H1 (cell line): ENCODE data around the gene PPP2R3A. TPM values are rescaled to one million over a fixed set of nuclear protein-coding genes. Genes with fewer than 3 reads are reported as not detected.

Source experiments
- CTCF ChIA-PET: fragments of 300-600 bp; sonication (Branson Sonifier 250); formaldehyde crosslinking; loops from one replicate; lab custom pipeline; 2021; ENCODE audit not compliant: partially characterized antibody; lab: Charles Lee
- POLR2A ChIA-PET: fragments of 300-600 bp; sonication (Branson Sonifier 250); formaldehyde crosslinking; loops from one replicate; lab custom pipeline; 2021; ENCODE audit warnings: inconsistent platforms; ENCODE audit not compliant: partially characterized antibody; lab: Charles Lee
- DNase-seq, 2 experiments: peaks; one replicate each; pipeline versions ENCODE4 v3.0.0 to v3.0.0-alpha.2; 2010 to 2022; ENCODE audit warnings: low spot score in 2 of 2, low read depth in 1 of 2, mixed read lengths in 1 of 2
- FAIRE-seq: peaks from 2 replicates; lab custom pipeline; 2011; peaks lifted over from hg19 to GRCh38; lab: Jason Lieb, UNC
- H2AFZ ChIP-seq: 2 replicates; pipeline ENCODE4 v1.8.1; 2012; ENCODE audit warnings: low read length, inconsistent platforms
- H2AK5ac ChIP-seq: 2 replicates; pipeline ENCODE4 v1.6.1; 2013; ENCODE audit warnings: low read depth, low read length
- H2BK120ac ChIP-seq: replicated peaks from 2 replicates; pipeline ENCODE3; 2013; ENCODE audit warnings: low read depth, low read length, inconsistent platforms
- H2BK12ac ChIP-seq: 2 replicates; pipeline ENCODE4 v1.6.1; 2013; ENCODE audit warnings: low read depth, low read length
- H2BK15ac ChIP-seq: 2 replicates; pipeline ENCODE4 v1.6.1; 2013; ENCODE audit warnings: low read length
- H2BK20ac ChIP-seq: 2 replicates; pipeline ENCODE4 v1.6.1; 2013; ENCODE audit warnings: low read length
- H2BK5ac ChIP-seq: 2 replicates; pipeline ENCODE4 v1.6.1; 2013; ENCODE audit warnings: low read depth, low read length
- H3K14ac ChIP-seq: 2 replicates; pipeline ENCODE4 v1.6.1; 2013; ENCODE audit warnings: inconsistent platforms; ENCODE audit not compliant: insufficient read length
- H3K18ac ChIP-seq: 2 replicates; pipeline ENCODE4 v1.6.1; 2013; ENCODE audit warnings: low read length; ENCODE audit errors: extremely low read depth
- H3K23ac ChIP-seq: 2 replicates; pipeline ENCODE4 v1.6.1; 2013; ENCODE audit warnings: inconsistent platforms; ENCODE audit not compliant: insufficient read length
- H3K23me2 ChIP-seq: 2 replicates; pipeline ENCODE4 v1.6.1; 2013; ENCODE audit warnings: low read depth, low read length
- H3K27ac ChIP-seq: 2 replicates; pipeline ENCODE4 v1.6.1; 2011; ENCODE audit warnings: low read depth, low read length, inconsistent platforms
- H3K27me3 ChIP-seq, 4 experiments: replicated peaks in 1 of 4; 1 replicate in 1 of 4; 2 replicates in 3 of 4; pipeline versions ENCODE4 v1.6.1 to v1.8.1; 2011 to 2013; ENCODE audit warnings: low read length in 3 of 4, mild to moderate bottlenecking in 3 of 4, inconsistent platforms in 2 of 4, mixed read lengths in 2 of 4, moderate library complexity in 1 of 4; ENCODE audit not compliant: control insufficient read depth in 3 of 4, insufficient read depth in 3 of 4; ENCODE audit errors: extremely low read depth in 1 of 4
- H3K36me3 ChIP-seq, 4 experiments: 2 replicates each; pipeline versions ENCODE4 v1.6.1 to v1.8.1; 2011 to 2013; ENCODE audit warnings: mild to moderate bottlenecking in 4 of 4, low read length in 3 of 4, moderate library complexity in 2 of 4, control low read depth in 1 of 4, inconsistent platforms in 1 of 4; ENCODE audit not compliant: insufficient read depth in 4 of 4, control insufficient read depth in 2 of 4
- H3K4ac ChIP-seq: replicated peaks from 2 replicates; pipeline ENCODE3; 2013; ENCODE audit warnings: low read length, low read depth, mixed read lengths, inconsistent platforms; ENCODE audit not compliant: insufficient read length
- H3K4me1 ChIP-seq, 4 experiments: replicated peaks in 1 of 4; 1 replicate in 1 of 4; 2 replicates in 3 of 4; pipeline versions ENCODE4 v1.6.1 to v1.8.1; 2011 to 2013; ENCODE audit warnings: low read length in 3 of 4, inconsistent platforms in 2 of 4, mixed read lengths in 1 of 4; ENCODE audit not compliant: insufficient read depth in 4 of 4, control insufficient read depth in 3 of 4
- H3K4me2 ChIP-seq, 2 experiments: 2 replicates each; pipeline versions ENCODE4 v1.6.1 to v1.8.1; 2011 to 2013; ENCODE audit warnings: low read depth in 2 of 2, low read length in 2 of 2, control low read depth in 1 of 2, inconsistent platforms in 1 of 2, mild to moderate bottlenecking in 1 of 2; ENCODE audit not compliant: insufficient read depth in 1 of 2
- H3K4me3 ChIP-seq, 4 experiments: fragments of 200-600, 300-600 bp in 1 of 4; sonication (generic), shearing (Covaris generic), sonication (Bioruptor Twin) in 1 of 4; 2 replicates each; pipeline versions ENCODE4 v1.5.1 to v1.8.1; 2011 to 2016; ENCODE audit warnings: low read length in 4 of 4, low read depth in 3 of 4, control low read depth in 2 of 4, inconsistent platforms in 2 of 4, mild to moderate bottlenecking in 2 of 4, mixed read lengths in 1 of 4, moderate library complexity in 1 of 4; ENCODE audit not compliant: insufficient read depth in 2 of 4; ENCODE audit errors: extremely low read depth in 1 of 4
- H3K56ac ChIP-seq: replicated peaks from 2 replicates; pipeline ENCODE3; 2013; ENCODE audit warnings: low read depth, mild to moderate bottlenecking, mixed read lengths, low read length, inconsistent platforms; ENCODE audit not compliant: insufficient read length
- H3K79me1 ChIP-seq: 2 replicates; pipeline ENCODE4 v1.6.1; 2013; ENCODE audit warnings: low read depth, low read length, control low read depth
- H3K79me2 ChIP-seq, 2 experiments: 2 replicates each; pipeline versions ENCODE4 v1.6.1 to v1.8.1; 2012 to 2013; ENCODE audit warnings: low read length in 2 of 2, mild to moderate bottlenecking in 2 of 2, inconsistent platforms in 1 of 2; ENCODE audit not compliant: insufficient read depth in 2 of 2, control insufficient read depth in 1 of 2
- H3K9ac ChIP-seq, 4 experiments: replicated peaks in 1 of 4; 1 replicate in 1 of 4; 2 replicates in 3 of 4; pipeline versions ENCODE4 v1.6.1 to v1.8.1; 2011 to 2013; ENCODE audit warnings: low read depth in 3 of 4, low read length in 3 of 4, control low read depth in 2 of 4, mild to moderate bottlenecking in 2 of 4, moderate library complexity in 2 of 4, inconsistent platforms in 1 of 4; ENCODE audit errors: extremely low read depth in 1 of 4
- H3K9me3 ChIP-seq, 2 experiments: 2 replicates each; pipeline versions ENCODE4 v1.6.1 to v1.8.1; 2012 to 2013; ENCODE audit warnings: mild to moderate bottlenecking in 2 of 2, moderate library complexity in 2 of 2, control low read depth in 1 of 2, inconsistent platforms in 1 of 2, low read depth in 1 of 2, low read length in 1 of 2, mixed read lengths in 1 of 2; ENCODE audit not compliant: insufficient read depth in 2 of 2
- H4K20me1 ChIP-seq, 2 experiments: replicated peaks in 1 of 2; 2 replicates each; pipeline versions ENCODE3 to v1.8.1; 2011 to 2013; ENCODE audit warnings: inconsistent platforms in 2 of 2, low read length in 2 of 2, mild to moderate bottlenecking in 1 of 2; ENCODE audit not compliant: insufficient read depth in 2 of 2, control insufficient read depth in 1 of 2
- H4K5ac ChIP-seq: 2 replicates; pipeline ENCODE4 v1.6.1; 2013; ENCODE audit warnings: low read length, low read depth, mixed read lengths, inconsistent platforms; ENCODE audit not compliant: insufficient read length
- H4K8ac ChIP-seq: 2 replicates; pipeline ENCODE4 v1.8.0; 2013; ENCODE audit warnings: mild to moderate bottlenecking, moderate library complexity, low read length, inconsistent platforms; ENCODE audit not compliant: insufficient read depth; ENCODE audit errors: extremely low read depth
- H4K91ac ChIP-seq: replicated peaks from 2 replicates; pipeline ENCODE3; 2013; ENCODE audit warnings: low read length, mixed read lengths, inconsistent platforms; ENCODE audit not compliant: insufficient read length
- CBX5 ChIP-seq: fragments of 300-800, 300-1000 bp; sonication (generic); IDR thresholded peaks from 2 replicates; pipeline ENCODE4 v1.7.1; 2016; ENCODE audit warnings: antibody characterized with exemption, low read length, low read depth
- CBX8 ChIP-seq: fragments of 300-800, 300-1000 bp; sonication (generic); IDR thresholded peaks from 2 replicates; pipeline ENCODE4 v1.7.1; 2016; ENCODE audit warnings: low read depth, low read length, borderline replicate concordance
- EP300 ChIP-seq, 2 experiments: IDR thresholded peaks; 1 replicate in 1 of 2; 2 replicates in 1 of 2; pipeline ENCODE4 v1.6.1; 2011 to 2012; ENCODE audit warnings: low read depth in 2 of 2, low read length in 2 of 2, mild to moderate bottlenecking in 2 of 2, borderline replicate concordance in 1 of 2, inconsistent platforms in 1 of 2, moderate library complexity in 1 of 2
- FOSL1 ChIP-seq: IDR thresholded peaks from 2 replicates; pipeline ENCODE4 v1.6.1; 2011; ENCODE audit warnings: mild to moderate bottlenecking, low read depth, low read length, moderate library complexity; ENCODE audit not compliant: insufficient read depth
- GTF2F1 ChIP-seq: IDR thresholded peaks from 2 replicates; pipeline ENCODE4 v1.6.1; 2012; ENCODE audit warnings: low read depth, low read length, improper control_type of control experiment, borderline replicate concordance
- NRF1 ChIP-seq: IDR thresholded peaks from 2 replicates; pipeline ENCODE4 v1.6.1; 2011; ENCODE audit warnings: mild to moderate bottlenecking, low read depth, low read length, improper control_type of control experiment
- POU5F1 ChIP-seq: IDR thresholded peaks from 2 replicates; pipeline ENCODE4 v1.6.1; 2011; ENCODE audit warnings: low read depth, mild to moderate bottlenecking, low read length, moderate library complexity
- RNF2 ChIP-seq: fragments of 200-900, 300-1000 bp; sonication (generic); IDR thresholded peaks from 2 replicates; pipeline ENCODE4 v1.7.1; 2016; ENCODE audit warnings: borderline replicate concordance, low read depth, mild to moderate bottlenecking, antibody characterized with exemption, low read length; ENCODE audit not compliant: poor library complexity, severe bottlenecking; ENCODE audit errors: missing control alignments
- SIN3A ChIP-seq, 2 experiments: IDR thresholded peaks in 1 of 2; conservative IDR thresholded peaks in 1 of 2; 2 replicates each; pipeline ENCODE4 v1.6.1; 2011 to 2012; ENCODE audit warnings: low read length in 2 of 2, improper control_type of control experiment in 1 of 2, low read depth in 1 of 2, mild to moderate bottlenecking in 1 of 2
- SP4 ChIP-seq: IDR thresholded peaks from 2 replicates; pipeline ENCODE4 v1.6.1; 2012; ENCODE audit warnings: low read length, inconsistent platforms
- TEAD4 ChIP-seq: IDR thresholded peaks from 2 replicates; pipeline ENCODE4 v1.6.1; 2012; ENCODE audit warnings: low read depth, low read length, inconsistent platforms, mixed read lengths
- YY1 ChIP-seq: IDR thresholded peaks from 2 replicates; pipeline ENCODE4 v1.6.1; 2011; ENCODE audit warnings: low read depth, mild to moderate bottlenecking, low read length
- WGBS, 2 experiments: shearing (Covaris generic) in 1 of 2; methylation state at CpG; one replicate each; pipeline versions ENCODE4 v1.1.6 to v1.1.7; 2013 to 2015; ENCODE audit warnings: low lambda C conversion rate in 2 of 2, mixed read lengths in 2 of 2, inconsistent platforms in 1 of 2, low coverage in 1 of 2, missing lambda C conversion rate in 1 of 2; ENCODE audit not compliant: insufficient replicate concordance in 2 of 2, insufficient coverage in 1 of 2, insufficient read length in 1 of 2; ENCODE audit errors: extremely low coverage in 1 of 2, missing lambda C conversion rate in 1 of 2; 5-methylcytosine and 5-hydroxymethylcytosine counted together
- polyA plus RNA-seq, 7 experiments: library from polyadenylated mRNA; depleted of rRNA in 3 of 7; stranded (reverse) in 5 of 7; unstranded in 2 of 7; fragments of >200 nt in 5 of 7; fragments of 200-250 nt in 2 of 7; gene quantifications; 1 replicate in 5 of 7; 2 replicates in 1 of 7; 4 replicates in 1 of 7; pipeline versions ENCODE4 v1.2.1 to v1.2.3, GENCODE V29; 2011 to 2013; ENCODE audit warnings: missing spikeins in 2 of 7, mixed read lengths in 2 of 7
- total RNA-seq: library from RNA; stranded (reverse); fragmentation: NEBNext Ultra II Directional; extraction: Animal tissue kit (Norgen Biotek cat#: 25700); gene quantifications from 2 replicates; pipeline ENCODE4 v1.2.1, GENCODE V29; 2021
- TF ChIP-seq, protein P1 (sequence below): IDR thresholded peaks from 2 replicates; pipeline ENCODE4 v1.6.1; 2012; ENCODE audit warnings: inconsistent platforms

PPP2R3A gene
- total and polyA plus RNA-seq, 2 of the 8 experiments (the other 6 are each of a cell fraction or from before 2014, with no cell fraction given): 4.1 to 15.2 TPM

- Histone ChIP-seq H2BK20ac (no peak overlapping the region), H2BK15ac (no peak overlapping the region), H2AK5ac (no peak overlapping the region), H3K4ac (no peak overlapping the region), H4K5ac (no peak overlapping the region), H3K36me3 (no peaks in the 10 kb centered on the region; a peak in 1 of 8 replicates), H3K4me3 (no peak overlapping the region), H3K27ac (no peak overlapping the region), H3K79me1 (no peaks in the 10 kb centered on the region), H3K56ac (no peak overlapping the region), H4K91ac (no peak overlapping the region), H3K23ac (no peak overlapping the region), H3K9ac (no peak overlapping the region), H3K27me3 (no peaks in the 10 kb centered on the region), H3K9me3 (no peaks in the 10 kb centered on the region), H3K14ac (no peak overlapping the region), H3K4me2 (no peak overlapping the region), H2AFZ (no peak overlapping the region), H4K20me1 (no peaks in the 10 kb centered on the region), H2BK120ac (no peak overlapping the region), H3K4me1 (peaks cover 0 to 4% (median 3%) of the 10 kb centered on the region in 4 experiments; a peak in 2 of 7 replicates), H3K79me2 (peaks cover 0 to 78% of the 10 kb centered on the region in 2 experiments; a peak in 3 of 4 replicates), H2BK5ac (no peak overlapping the region), H4K8ac (no peak overlapping the region), H3K23me2 (no peaks in the 10 kb centered on the region), H3K18ac (no peak overlapping the region), H2BK12ac (no peak overlapping the region)
- ChIA-PET CTCF (no interaction called here), POLR2A (interaction anchor here (2.5 kb wide), 1 partner anchor 8 kb away, joined by 10 read pairs; the partner anchor contains the start of gene PPP2R3A)
- WGBS, 2 experiments: 89% methylated on average over 3 of the region's 3 CpGs; no CpG with 5 or more reads in 1 of the 2 experiments
- DNase-seq (no peak), FAIRE-seq (no peak)
- TF ChIP-seq SIN3A (conservative IDR thresholded peaks at IDR 0.05 in 1 of 2, IDR thresholded peaks at IDR 0.05 in 1 of 2; ENCODE audit: low read depth in 1 of 2, low read length in 2 of 2): no peak
- no peak for TF ChIP-seq POU5F1
- no peak for TF ChIP-seq RNF2
- no peak for TF ChIP-seq YY1
- no peak for TF ChIP-seq NRF1
- no peak for TF ChIP-seq EP300 (IDR thresholded peaks at IDR 0.05; ENCODE audit: borderline replicate concordance in 1 of 2, low read depth in 2 of 2, low read length in 2 of 2)
- TF ChIP-seq FOSL1: no peak
- TF ChIP-seq TEAD4: no peak
- no peak for TF ChIP-seq CBX8
- TF ChIP-seq, protein P1, sequence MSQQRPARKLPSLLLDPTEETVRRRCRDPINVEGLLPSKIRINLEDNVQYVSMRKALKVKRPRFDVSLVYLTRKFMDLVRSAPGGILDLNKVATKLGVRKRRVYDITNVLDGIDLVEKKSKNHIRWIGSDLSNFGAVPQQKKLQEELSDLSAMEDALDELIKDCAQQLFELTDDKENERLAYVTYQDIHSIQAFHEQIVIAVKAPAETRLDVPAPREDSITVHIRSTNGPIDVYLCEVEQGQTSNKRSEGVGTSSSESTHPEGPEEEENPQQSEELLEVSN: no peak
- TF ChIP-seq SP4: no peak
- TF ChIP-seq GTF2F1: no peak
- TF ChIP-seq CBX5: no peak
Measured at GRCh38 chr3:135973841-135974240, 8.3 kb downstream of the PPP2R3A start.
